ENCODE data around the gene POU4F1.

GRCh38 chr13:78596399-78596735 is 7.0 kb downstream of the POU4F1 start:
- TF ChIP-seq, protein P1, sequence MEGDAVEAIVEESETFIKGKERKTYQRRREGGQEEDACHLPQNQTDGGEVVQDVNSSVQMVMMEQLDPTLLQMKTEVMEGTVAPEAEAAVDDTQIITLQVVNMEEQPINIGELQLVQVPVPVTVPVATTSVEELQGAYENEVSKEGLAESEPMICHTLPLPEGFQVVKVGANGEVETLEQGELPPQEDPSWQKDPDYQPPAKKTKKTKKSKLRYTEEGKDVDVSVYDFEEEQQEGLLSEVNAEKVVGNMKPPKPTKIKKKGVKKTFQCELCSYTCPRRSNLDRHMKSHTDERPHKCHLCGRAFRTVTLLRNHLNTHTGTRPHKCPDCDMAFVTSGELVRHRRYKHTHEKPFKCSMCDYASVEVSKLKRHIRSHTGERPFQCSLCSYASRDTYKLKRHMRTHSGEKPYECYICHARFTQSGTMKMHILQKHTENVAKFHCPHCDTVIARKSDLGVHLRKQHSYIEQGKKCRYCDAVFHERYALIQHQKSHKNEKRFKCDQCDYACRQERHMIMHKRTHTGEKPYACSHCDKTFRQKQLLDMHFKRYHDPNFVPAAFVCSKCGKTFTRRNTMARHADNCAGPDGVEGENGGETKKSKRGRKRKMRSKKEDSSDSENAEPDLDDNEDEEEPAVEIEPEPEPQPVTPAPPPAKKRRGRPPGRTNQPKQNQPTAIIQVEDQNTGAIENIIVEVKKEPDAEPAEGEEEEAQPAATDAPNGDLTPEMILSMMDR (IDR thresholded peaks at IDR 0.05) = no peak
- TF ChIP-seq POLR2A (IDR thresholded peaks at IDR 0.05) = no peak
